ENCODE results near the gene RBM3. TPM values are rescaled to one million over a fixed set of nuclear protein-coding genes. Genes with fewer than 3 reads are reported as not detected.

RBM3 gene
- total and polyA plus RNA-seq, 4 experiments from 2014 or later = 169 to 282 (median 210) TPM

DNA sequence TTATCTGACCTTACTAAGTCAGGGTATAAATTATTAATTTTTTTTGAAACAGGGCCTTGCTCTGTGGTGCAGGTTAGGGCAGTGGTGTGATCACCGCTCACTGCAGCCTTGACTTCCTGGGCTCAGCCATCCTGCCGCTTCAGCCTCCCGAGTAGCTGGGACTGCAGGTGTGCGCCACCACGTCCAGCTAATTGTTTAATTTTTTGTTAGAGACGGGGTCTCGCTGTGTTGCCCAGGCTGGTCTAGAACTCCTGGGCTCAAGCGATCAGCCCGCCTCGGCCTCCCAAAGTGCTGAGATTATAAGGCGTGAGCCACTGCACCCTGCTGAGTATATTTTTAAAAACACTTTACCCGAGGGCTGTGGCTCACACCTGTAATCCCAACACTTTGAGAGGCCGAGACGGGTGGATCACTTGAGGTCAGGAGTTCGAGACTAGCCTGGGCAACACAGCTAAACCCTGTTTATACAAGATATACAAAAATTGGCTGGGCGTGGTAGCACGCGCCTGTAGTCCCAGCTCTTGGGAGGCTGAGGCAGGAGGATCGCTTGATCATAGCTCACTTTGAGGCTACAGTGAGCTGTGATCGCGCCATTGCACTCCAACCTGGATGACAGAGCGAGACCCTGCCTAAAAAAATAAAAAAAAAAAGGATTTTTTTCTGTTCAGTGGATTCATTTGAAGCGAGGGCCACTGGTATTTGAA, 35.5 kb upstream of the RBM3 start:
- Mint-ChIP-seq H3K9me3 (no peaks in the 10 kb centered on the region), H3K36me3 (peaks cover 1 to 18% of the 10 kb centered on the region in 2 donors), H3K27me3 (no peaks in the 10 kb centered on the region), H3K4me3 (peak overlapping the region in 7 of 8 donors; percentile 72 to 92 (median 88)), H3K27ac (peak overlapping the region; percentile 91 to 99 (median 95)), H3K4me1 (peaks cover 12 to 24% (median 16%) of the 10 kb centered on the region in 4 donors)
- ChIA-PET CTCF (ENCODE audit: partially characterized antibody) (interaction anchor here (0.7 to 3.2 kb wide), 9 partner anchors 10 to 455 kb away, joined by 3 to 17 read pairs (median 4); partner anchors contain the start of genes RBM3 and SLC38A5), POLR2A (ENCODE audit: partially characterized antibody) (interaction anchor here (1.2 to 4.0 kb wide), 11 partner anchors 11 to 455 kb away, joined by 4 to 49 read pairs (median 9); partner anchors contain the start of genes EBP, FTSJ1, OTUD5 and PORCN)
- peaks cover 20% of the 10 kb centered on the region for H3K4me1 ChIP-seq (ENCODE audit: insufficient read depth, low read length)
- no peaks in the 10 kb centered on the region for H3K9me3 ChIP-seq (ENCODE audit: control insufficient read depth in 1 of 2, low read length in 2 of 2)
- no peak for DNase-seq
- H3K4me3 ChIP-seq (ENCODE audit: low read length in 2 of 2) = no peak overlapping the region
- intact Hi-C loops (cut with micrococcal nuclease) = loop anchor here (1.0 kb wide), 4 partner anchors 17 to 455 kb away; partner anchors contain the start of genes EBP, FTSJ1 and RBM3
- H3K27ac ChIP-seq (ENCODE audit: low read depth, low read length) = peak overlapping the region; percentile 66
- H3K27me3 ChIP-seq (ENCODE audit: insufficient read depth, low read length) = no peaks in the 10 kb centered on the region
- no peaks in the 10 kb centered on the region for H3K36me3 ChIP-seq (ENCODE audit: insufficient read depth, low read length)

DNA sequence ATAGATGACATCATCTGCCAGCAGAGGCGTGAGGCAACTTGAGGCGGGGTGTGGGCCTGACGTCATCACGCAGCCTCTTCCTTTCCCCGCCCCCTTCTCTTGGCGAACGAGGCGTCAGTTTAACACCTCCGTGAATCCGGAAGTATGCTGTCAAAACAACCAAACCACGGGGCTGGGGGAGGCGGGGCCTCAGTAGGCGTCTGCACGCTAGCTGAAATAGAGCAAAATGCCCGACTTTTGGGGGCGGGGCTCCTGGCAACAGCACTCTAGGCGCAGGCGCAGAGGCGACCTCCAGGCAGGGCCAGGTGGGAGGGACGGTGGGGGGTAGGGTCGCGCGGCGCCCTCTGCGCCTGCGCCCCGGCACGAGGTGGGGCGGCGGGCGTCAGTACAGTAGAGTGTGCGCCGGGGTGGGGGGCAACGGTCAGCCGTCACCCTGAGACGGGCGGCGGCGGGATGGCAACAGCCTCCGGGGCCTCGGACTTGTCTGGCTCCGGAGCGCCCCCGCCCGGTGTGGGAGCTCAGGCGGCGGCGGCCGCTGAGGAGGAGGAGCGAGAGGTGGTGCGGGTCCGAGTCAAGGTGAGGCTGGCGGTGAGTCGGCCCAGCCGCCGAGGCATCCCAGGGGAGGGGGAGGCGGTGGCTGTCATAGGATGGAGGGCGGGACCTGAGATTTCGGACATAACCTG, 34.8 kb upstream of the RBM3 start, which contains the start of gene TBC1D25:
TSS of gene TBC1D25 (plus strand) at position 370 of the 683 bp plus-strand sequence. CDS start at position 454, 84 bp downstream.
- peak within 1 kb of the TSS; percentile 83 to 92 (median 88) for H3K4me3 Mint-ChIP-seq
- H3K4me1 Mint-ChIP-seq = peaks cover 13 to 24% (median 17%) of the 10 kb centered on the region in 4 donors
- peak; percentile 92 to 99 (median 97) for DNase-seq
- Histone ChIP-seq H3K27ac (ENCODE audit: low read depth, low read length) (peak within 1 kb of the TSS; percentile 95), H3K9me3 (ENCODE audit: control insufficient read depth in 1 of 2, low read length in 2 of 2) (no peaks in the 10 kb centered on the region), H3K4me1 (ENCODE audit: insufficient read depth, low read length) (peaks cover 20% of the 10 kb centered on the region), H3K36me3 (ENCODE audit: insufficient read depth, low read length) (no peaks in the 10 kb centered on the region), H3K4me3 (ENCODE audit: low read length in 2 of 2) (peak within 1 kb of the TSS; percentile 23 to 70), H3K27me3 (ENCODE audit: insufficient read depth, low read length) (no peaks in the 10 kb centered on the region)
- H3K36me3 Mint-ChIP-seq = peaks cover 4 to 20% of the 10 kb centered on the region in 2 donors
- CTCF ChIA-PET (ENCODE audit: partially characterized antibody) = interaction anchor here (0.8 to 3.2 kb wide), 11 partner anchors 10 to 470 kb away, joined by 3 to 17 read pairs (median 3); partner anchors contain the start of genes RBM3 and SLC38A5
- peak within 1 kb of the TSS; percentile 91 to 99 (median 96) for H3K27ac Mint-ChIP-seq
- no peaks in the 10 kb centered on the region for H3K27me3 Mint-ChIP-seq
- no peaks in the 10 kb centered on the region for H3K9me3 Mint-ChIP-seq
- intact Hi-C loops (cut with micrococcal nuclease) = loop anchor here (1.0 kb wide), 4 partner anchors 18 to 456 kb away; partner anchors contain the start of genes EBP, FTSJ1 and RBM3
- POLR2A ChIA-PET (ENCODE audit: partially characterized antibody) = interaction anchor here (0.6 to 4.0 kb wide), 16 partner anchors 9 to 652 kb away, joined by 3 to 49 read pairs (median 6); partner anchors contain the start of genes EBP, FTSJ1, HDAC6 and OTUD5

DNA sequence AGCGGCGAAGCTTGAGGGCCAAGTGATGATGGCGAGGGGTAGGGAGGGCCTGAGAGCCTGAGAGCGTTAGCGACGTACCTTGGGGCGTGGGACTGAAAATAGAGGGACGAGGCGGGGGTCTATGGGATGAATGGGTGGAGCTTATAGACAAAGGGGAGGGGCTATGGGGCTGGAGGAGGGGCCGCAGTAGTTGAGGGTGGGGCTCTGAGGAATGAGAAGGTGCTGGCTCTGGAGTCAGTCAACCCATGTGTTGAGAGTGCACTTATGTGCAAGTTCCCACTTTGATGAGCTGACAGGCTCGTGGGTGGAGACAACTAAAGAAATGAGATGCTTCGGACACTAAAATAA, 34.3 kb upstream of the RBM3 start:
- Mint-ChIP-seq H3K27ac (peak overlapping the region; percentile 91 to 99 (median 96)), H3K4me3 (peak overlapping the region; percentile 83 to 92 (median 88)), H3K4me1 (peaks cover 13 to 24% (median 17%) of the 10 kb centered on the region in 4 donors), H3K9me3 (no peaks in the 10 kb centered on the region), H3K36me3 (peaks cover 4 to 24% of the 10 kb centered on the region in 2 donors), H3K27me3 (no peaks in the 10 kb centered on the region)
- Histone ChIP-seq H3K36me3 (ENCODE audit: insufficient read depth, low read length) (no peaks in the 10 kb centered on the region), H3K4me1 (ENCODE audit: insufficient read depth, low read length) (peaks cover 20% of the 10 kb centered on the region), H3K9me3 (ENCODE audit: control insufficient read depth in 1 of 2, low read length in 2 of 2) (no peaks in the 10 kb centered on the region), H3K27me3 (ENCODE audit: insufficient read depth, low read length) (no peaks in the 10 kb centered on the region), H3K27ac (ENCODE audit: low read depth, low read length) (peak overlapping the region; percentile 95), H3K4me3 (ENCODE audit: low read length in 2 of 2) (peak overlapping the region; percentile 23 to 70)
- ChIA-PET CTCF (ENCODE audit: partially characterized antibody) (interaction anchor here (0.9 to 3.2 kb wide), 10 partner anchors 9 to 470 kb away, joined by 3 to 17 read pairs (median 4); partner anchors contain the start of genes RBM3 and SLC38A5), POLR2A (ENCODE audit: partially characterized antibody) (interaction anchor here (0.6 to 4.0 kb wide), 15 partner anchors 8 to 651 kb away, joined by 3 to 49 read pairs (median 6); partner anchors contain the start of genes EBP, FTSJ1, HDAC6 and OTUD5)
- intact Hi-C loops (cut with micrococcal nuclease) = no loop called here
- peak in 4 of 5 donors; percentile 59 to 73 (median 63) for DNase-seq

DNA sequence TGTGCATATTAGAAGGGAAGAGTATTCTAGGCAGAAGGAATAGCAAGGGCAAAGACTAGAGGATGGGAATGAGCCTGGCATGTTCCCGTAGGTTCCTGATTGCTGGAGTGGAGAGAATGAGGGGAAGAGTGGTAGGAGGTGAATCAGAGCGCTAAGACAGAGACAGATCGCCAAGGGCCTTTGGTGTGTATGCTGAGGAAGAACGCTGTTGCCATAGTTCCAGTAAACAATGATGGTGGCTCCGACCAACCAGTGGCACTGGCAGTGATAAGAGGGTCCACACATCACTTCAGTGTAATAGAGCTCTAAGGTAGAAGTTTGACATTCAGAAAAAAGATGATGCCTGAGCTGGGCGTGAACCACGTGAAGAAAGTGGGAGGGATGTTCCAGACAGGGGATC, 33.8 kb upstream of the RBM3 start:
- no peak for DNase-seq
- Histone ChIP-seq H3K9me3 (ENCODE audit: control insufficient read depth in 1 of 2, low read length in 2 of 2) (no peaks in the 10 kb centered on the region), H3K27me3 (ENCODE audit: insufficient read depth, low read length) (no peaks in the 10 kb centered on the region), H3K36me3 (ENCODE audit: insufficient read depth, low read length) (no peaks in the 10 kb centered on the region), H3K4me3 (ENCODE audit: low read length in 2 of 2) (no peak overlapping the region), H3K27ac (ENCODE audit: low read depth, low read length) (peak overlapping the region; percentile 95), H3K4me1 (ENCODE audit: insufficient read depth, low read length) (peaks cover 20% of the 10 kb centered on the region)
- intact Hi-C loops (cut with micrococcal nuclease) = no loop called here
- Mint-ChIP-seq H3K4me1 (peaks cover 13 to 24% (median 17%) of the 10 kb centered on the region in 4 donors), H3K4me3 (peak overlapping the region; percentile 83 to 92 (median 88)), H3K36me3 (peaks cover 4 to 27% of the 10 kb centered on the region in 2 donors), H3K27me3 (no peaks in the 10 kb centered on the region), H3K9me3 (no peaks in the 10 kb centered on the region), H3K27ac (peak overlapping the region; percentile 85 to 99 (median 95))
- ChIA-PET CTCF (ENCODE audit: partially characterized antibody) (interaction anchor here (0.9 to 3.2 kb wide), 9 partner anchors 9 to 471 kb away, joined by 3 to 17 read pairs (median 4); partner anchors contain the start of genes RBM3 and SLC38A5), POLR2A (ENCODE audit: partially characterized antibody) (interaction anchor here (1.0 to 4.0 kb wide), 12 partner anchors 8 to 457 kb away, joined by 3 to 49 read pairs (median 8); partner anchors contain the start of genes EBP, FTSJ1, HDAC6 and OTUD5)

DNA sequence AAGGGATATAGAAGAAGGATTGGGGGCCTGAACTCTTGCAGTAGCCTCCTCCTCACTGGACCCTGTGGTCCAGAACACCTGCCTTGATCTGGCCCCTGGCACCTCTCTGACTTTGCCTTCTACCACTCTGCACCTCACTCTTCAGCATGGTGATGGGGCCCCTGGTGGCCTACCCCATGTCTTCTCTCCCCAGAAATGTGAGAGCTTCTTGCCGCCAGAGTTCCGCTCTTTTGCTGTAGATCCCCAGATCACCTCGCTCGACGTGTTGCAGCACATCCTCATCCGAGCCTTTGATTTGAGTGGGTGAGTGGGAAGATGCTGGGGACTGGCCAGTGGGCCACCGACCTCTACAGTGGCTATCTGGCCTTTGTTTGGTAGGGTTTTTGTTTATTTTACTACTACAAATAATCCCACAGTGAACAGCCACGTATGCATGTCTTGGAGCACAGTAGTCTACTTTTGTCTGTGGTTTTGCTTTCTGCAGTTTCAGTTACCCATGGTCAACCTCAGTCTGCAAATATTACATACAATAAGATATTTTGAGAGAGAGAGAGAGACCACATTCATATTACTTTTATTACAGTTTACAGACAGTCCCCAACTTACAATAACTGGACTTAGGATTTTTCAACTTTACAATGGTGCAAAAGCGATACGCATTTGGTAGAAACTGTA, 33.0 kb upstream of the RBM3 start:
- Mint-ChIP-seq H3K4me1 (peaks cover 13 to 24% (median 17%) of the 10 kb centered on the region in 4 donors), H3K36me3 (peaks cover 4 to 27% of the 10 kb centered on the region in 2 donors), H3K4me3 (peak overlapping the region; percentile 31 to 91 (median 75)), H3K9me3 (no peaks in the 10 kb centered on the region), H3K27me3 (no peaks in the 10 kb centered on the region), H3K27ac (peak overlapping the region; percentile 65 to 99 (median 95))
- peaks cover 20% of the 10 kb centered on the region for H3K4me1 ChIP-seq (ENCODE audit: insufficient read depth, low read length)
- H3K36me3 ChIP-seq (ENCODE audit: insufficient read depth, low read length) = no peaks in the 10 kb centered on the region
- CTCF ChIA-PET (ENCODE audit: partially characterized antibody) = interaction anchor here (2.3 to 3.2 kb wide), 2 partner anchors 33 to 458 kb away, joined by 9 to 17 read pairs; partner anchors contain the start of gene RBM3
- peak overlapping the region; percentile 95 for H3K27ac ChIP-seq (ENCODE audit: low read depth, low read length)
- POLR2A ChIA-PET (ENCODE audit: partially characterized antibody) = interaction anchor here (2.5 to 4.0 kb wide), 3 partner anchors 20 to 66 kb away, joined by 20 to 49 read pairs (median 46); partner anchors contain the start of genes EBP, FTSJ1 and RBM3
- H3K9me3 ChIP-seq (ENCODE audit: control insufficient read depth in 1 of 2, low read length in 2 of 2) = no peaks in the 10 kb centered on the region
- no peaks in the 10 kb centered on the region for H3K27me3 ChIP-seq (ENCODE audit: insufficient read depth, low read length)
- intact Hi-C loops (cut with micrococcal nuclease) = no loop called here
- H3K4me3 ChIP-seq (ENCODE audit: low read length in 2 of 2) = no peak overlapping the region
- DNase-seq = no peak

DNA sequence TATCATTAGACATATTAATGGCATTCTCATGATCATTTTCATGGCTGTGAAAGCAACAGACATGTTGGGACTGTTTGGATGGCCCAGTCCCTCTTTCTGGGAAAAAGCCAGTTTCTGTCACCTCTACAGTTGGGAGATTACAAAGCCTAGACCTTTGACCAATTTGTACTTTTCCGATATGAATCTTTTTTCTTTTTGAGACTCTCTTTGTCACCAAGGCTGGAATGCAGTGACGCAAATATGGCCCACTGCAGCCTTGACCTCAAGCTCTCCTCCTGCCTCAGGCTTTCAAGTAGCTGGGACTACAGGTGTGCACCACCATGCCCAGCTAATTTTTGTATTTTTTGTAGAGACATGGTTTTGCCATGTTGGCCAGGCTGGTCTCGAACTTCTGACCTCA, 25.4 kb upstream of the RBM3 start:
- Histone ChIP-seq H3K9me3 (ENCODE audit: control insufficient read depth in 1 of 2, low read length in 2 of 2) (no peaks in the 10 kb centered on the region), H3K36me3 (ENCODE audit: insufficient read depth, low read length) (no peaks in the 10 kb centered on the region), H3K4me1 (ENCODE audit: insufficient read depth, low read length) (no peaks in the 10 kb centered on the region), H3K27ac (ENCODE audit: low read depth, low read length) (no peak overlapping the region), H3K4me3 (ENCODE audit: low read length in 2 of 2) (no peak overlapping the region), H3K27me3 (ENCODE audit: insufficient read depth, low read length) (no peaks in the 10 kb centered on the region)
- no peak for DNase-seq
- intact Hi-C loops (cut with micrococcal nuclease) = no loop called here
- Mint-ChIP-seq H3K27ac (no peak overlapping the region), H3K36me3 (peaks cover 2 to 32% of the 10 kb centered on the region in 2 donors), H3K4me3 (no peak overlapping the region), H3K27me3 (no peaks in the 10 kb centered on the region), H3K4me1 (peaks cover 0 to under 1% (median 0%) of the 10 kb centered on the region in 4 donors), H3K9me3 (no peaks in the 10 kb centered on the region)
- POLR2A ChIA-PET (ENCODE audit: partially characterized antibody) = interaction anchor here (1.3 kb wide), 1 partner anchor 9 kb away, joined by 3 read pairs; the partner anchor contains the start of gene TBC1D25
- CTCF ChIA-PET (ENCODE audit: partially characterized antibody) = interaction anchor here (2.0 kb wide), 1 partner anchor 9 kb away, joined by 8 read pairs; the partner anchor contains the start of gene TBC1D25
